ENCODE measurements around the gene MAP3K13. TPM values are rescaled to one million over a fixed set of nuclear protein-coding genes. Genes with fewer than 3 reads are reported as not detected.
A peak's percentile ranks its signal among the peaks of the same experiment; 100 is the strongest.

Gene MAP3K13
- total and polyA plus RNA-seq, 10 of the 15 experiments (the other 5 are each of a cell fraction or from before 2014, with no cell fraction given) = 10.5 to 70.8 (median 26.8) TPM

GRCh38 chr3:185498503-185499396 lies 135.8 kb downstream of the MAP3K13 start, which contains the start of gene TMEM41A (continued):
- TF ChIP-seq ZBTB11 (CRISPR knock-in tag; IDR thresholded peaks at IDR 0.05) = peak; percentile 99
- TF ChIP-seq NKRF (conservative IDR thresholded peaks at IDR 0.05) = peak; percentile 77
- no peak for TF ChIP-seq CBX3 (IDR thresholded peaks at IDR 0.05; ENCODE audit: borderline replicate concordance, low read depth)
- TF ChIP-seq HCFC1 (IDR thresholded peaks at IDR 0.05; ENCODE audit: low read length) = peak; percentile 92
- peak; percentile 84 for TF ChIP-seq GATAD2B (conservative IDR thresholded peaks at IDR 0.05; ENCODE audit: low read depth)
- peak; percentile 94 for TF ChIP-seq IKZF1 (conservative IDR thresholded peaks at IDR 0.05)
- TF ChIP-seq MLLT1 (IDR thresholded peaks at IDR 0.05) = peak; percentile 51; the same call in 1 of the 2 replicates
- peak; percentile 92 for TF ChIP-seq POLR2AphosphoS5 (IDR thresholded peaks at IDR 0.05; ENCODE audit: low read length)
- TF ChIP-seq BCL3 (IDR thresholded peaks at IDR 0.05; ENCODE audit: borderline replicate concordance, insufficient read depth, low read depth, low read length, poor library complexity, severe bottlenecking) = peak; percentile 81
- peak; percentile 73 for TF ChIP-seq RUNX3 (IDR thresholded peaks at IDR 0.05; ENCODE audit: low read length)
- TF ChIP-seq ZSCAN29 (IDR thresholded peaks at IDR 0.05) = peak; percentile 88
- TF ChIP-seq SIX5 (IDR thresholded peaks at IDR 0.05; ENCODE audit: low read depth, low read length, severe bottlenecking) = peak; percentile 75
- TF ChIP-seq, protein P1, sequence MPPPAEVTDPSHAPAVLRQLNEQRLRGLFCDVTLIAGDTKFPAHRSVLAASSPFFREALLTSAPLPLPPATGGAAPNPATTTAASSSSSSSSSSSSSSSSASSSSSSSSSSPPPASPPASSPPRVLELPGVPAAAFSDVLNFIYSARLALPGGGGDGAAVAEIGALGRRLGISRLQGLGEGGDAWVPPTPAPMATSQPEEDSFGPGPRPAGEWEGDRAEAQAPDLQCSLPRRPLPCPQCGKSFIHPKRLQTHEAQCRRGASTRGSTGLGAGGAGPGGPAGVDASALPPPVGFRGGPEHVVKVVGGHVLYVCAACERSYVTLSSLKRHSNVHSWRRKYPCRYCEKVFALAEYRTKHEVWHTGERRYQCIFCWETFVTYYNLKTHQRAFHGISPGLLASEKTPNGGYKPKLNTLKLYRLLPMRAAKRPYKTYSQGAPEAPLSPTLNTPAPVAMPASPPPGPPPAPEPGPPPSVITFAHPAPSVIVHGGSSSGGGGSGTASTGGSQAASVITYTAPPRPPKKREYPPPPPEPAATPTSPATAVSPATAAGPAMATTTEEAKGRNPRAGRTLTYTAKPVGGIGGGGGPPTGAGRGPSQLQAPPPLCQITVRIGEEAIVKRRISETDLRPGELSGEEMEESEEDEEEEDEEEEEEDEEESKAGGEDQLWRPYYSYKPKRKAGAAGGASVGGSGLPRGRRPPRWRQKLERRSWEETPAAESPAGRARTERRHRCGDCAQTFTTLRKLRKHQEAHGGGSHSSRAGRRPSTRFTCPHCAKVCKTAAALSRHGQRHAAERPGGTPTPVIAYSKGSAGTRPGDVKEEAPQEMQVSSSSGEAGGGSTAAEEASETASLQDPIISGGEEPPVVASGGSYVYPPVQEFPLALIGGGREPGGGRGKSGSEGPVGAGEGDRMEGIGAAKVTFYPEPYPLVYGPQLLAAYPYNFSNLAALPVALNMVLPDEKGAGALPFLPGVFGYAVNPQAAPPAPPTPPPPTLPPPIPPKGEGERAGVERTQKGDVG (CRISPR knock-in tag; IDR thresholded peaks at IDR 0.05) = no peak

All from GM12878 (cell line).